DMS79 treated with DMSO at 0.1 percent for 48 hours (cell line): ENCODE data around the gene THSD7B.
"Not testable (repeated sequence)": the region's sequence is repeated elsewhere in the genome, so short reads cannot be mapped to it uniquely, and the experiment has no call there.

Experiments
- DNase-seq: peaks from one replicate; lab custom pipeline; 2025; lab: John Stamatoyannopoulos, UW

The THSD7B gene

DNA sequence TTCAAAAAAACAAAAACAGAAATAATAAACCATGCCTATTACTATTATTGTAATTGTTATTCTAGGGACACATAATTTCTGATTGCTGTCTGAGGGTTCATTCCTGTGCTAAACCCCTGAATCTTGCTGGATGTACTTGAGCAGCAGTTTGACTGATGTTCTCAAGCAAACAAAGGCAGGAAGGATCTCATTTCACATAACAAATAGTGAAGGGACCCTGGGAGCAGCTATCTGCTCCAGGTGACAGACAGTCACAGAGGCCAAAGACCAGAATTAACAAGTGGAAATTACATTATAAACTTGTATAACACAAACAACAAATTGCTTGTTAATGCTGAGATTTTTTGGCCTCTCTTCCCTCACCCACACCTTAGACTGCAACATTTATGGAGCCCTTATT is 284.2 kb downstream of the THSD7B start:
- DNase-seq: no peak

DNA sequence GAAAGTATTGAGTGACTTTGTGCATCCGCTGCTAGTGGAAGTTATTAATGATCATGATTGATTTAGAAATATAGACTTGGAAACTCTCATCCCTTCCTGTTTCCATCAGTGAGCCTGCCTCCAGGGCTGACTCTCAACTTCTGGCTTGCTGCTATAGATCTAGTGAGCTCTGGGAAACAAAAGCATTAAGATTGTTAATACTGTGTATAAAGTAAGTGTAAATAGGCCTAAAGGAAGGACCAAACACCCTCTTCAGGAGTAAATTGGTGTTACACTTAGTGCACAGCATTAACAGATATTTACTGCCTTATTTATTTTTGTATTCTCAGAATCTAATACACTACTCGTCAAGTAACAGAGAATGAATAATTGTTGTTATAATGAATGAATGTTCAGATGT is 285.6 kb downstream of the THSD7B start:
- no peak for DNase-seq

DNA sequence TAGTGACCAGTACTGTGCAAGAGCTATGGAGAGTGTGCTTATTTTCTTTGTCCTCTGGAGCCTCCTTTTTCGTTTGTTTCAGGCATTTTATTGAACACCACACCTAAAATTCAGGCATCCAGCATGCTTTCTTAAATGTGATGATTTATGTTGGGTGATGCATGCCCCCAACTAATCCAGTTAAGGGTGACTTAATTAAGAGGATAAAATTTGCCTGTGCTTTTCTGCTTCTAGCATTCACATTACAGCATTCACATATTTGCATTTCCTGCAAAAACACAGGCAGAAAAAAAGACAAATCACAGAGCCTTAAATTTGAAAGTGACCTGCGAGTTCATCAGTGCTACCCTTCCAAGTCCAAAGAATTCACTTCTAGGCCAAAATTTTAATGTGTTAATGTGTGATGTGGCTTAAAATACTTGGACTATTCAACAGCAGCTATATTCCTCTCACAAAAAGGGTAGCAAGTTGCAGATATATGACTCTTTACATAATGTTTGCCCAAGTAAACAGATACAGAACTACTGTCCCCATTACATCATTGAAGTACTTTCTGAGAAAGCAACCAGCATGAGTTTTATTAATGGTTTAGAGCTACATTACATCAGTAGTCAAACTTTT is 286.5 kb downstream of the THSD7B start:
- DNase-seq: no peak

DNA sequence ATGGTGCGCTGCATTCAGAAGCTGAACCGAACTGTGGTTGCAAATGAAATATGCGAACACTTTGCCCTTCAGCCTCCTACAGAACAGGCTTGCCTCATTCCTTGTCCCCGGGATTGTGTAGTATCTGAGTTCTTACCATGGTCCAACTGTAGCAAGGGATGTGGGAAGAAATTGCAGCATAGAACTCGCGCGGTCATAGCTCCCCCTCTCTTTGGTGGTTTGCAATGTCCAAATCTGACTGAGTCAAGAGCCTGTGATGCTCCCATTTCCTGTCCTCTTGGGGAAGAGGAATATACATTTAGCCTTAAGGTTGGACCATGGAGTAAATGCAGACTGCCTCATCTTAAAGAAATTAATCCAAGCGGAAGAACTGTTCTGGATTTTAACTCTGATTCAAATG is 291.4 kb downstream of the THSD7B start:
- DNase-seq: no peak

DNA sequence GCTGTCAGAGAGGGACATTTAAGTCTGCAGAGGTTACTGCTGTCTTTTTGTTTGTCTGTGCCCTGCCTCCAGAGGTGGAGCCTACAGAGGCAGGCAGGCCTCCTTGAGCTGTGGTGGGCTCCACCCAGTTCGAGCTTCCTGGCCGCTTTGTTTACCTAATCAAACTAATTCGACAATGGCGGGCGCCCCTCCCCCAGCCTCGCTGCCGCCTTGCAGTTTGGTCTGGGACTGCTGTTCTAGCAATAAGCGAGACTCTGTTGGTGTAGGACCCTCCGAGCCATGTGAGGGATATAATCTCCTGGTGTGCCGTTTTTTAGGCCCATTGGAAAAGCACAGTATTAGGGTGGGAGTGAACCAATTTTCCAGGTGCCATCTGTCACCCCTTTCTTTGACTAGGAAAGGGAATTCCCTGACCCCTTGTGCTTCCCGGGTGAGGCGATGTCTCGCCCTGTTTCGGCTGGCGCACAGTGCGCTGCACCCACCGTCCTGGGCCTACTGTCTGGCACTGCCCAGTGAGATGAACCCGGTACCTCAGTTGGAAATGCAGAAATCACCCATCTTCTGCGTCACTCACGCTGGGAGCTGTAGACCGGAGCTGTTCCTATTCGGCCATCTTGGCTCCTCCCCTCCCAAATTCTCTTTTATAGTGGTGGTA is 310.9 kb downstream of the THSD7B start:
- DNase-seq: not testable (repeated sequence)

DNA sequence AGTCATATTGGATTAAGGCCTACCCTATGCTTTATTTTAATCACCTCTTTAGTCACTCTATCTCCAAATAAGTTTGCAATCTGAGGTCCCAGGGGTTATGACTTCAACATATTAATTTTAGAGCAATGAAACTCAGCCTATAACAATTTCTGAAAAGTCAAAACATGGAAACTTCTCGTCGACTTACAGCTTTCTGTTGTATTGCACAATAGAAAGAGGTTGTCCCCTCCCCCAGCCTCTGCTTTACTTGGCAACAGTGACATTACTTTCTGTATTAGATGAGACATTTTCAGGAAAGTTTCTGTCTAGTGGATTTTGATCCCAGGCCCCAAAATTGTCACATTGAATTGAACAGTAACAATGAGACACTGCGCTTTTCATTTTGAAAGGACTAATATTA is 326.4 kb downstream of the THSD7B start:
- no peak for DNase-seq

DNA sequence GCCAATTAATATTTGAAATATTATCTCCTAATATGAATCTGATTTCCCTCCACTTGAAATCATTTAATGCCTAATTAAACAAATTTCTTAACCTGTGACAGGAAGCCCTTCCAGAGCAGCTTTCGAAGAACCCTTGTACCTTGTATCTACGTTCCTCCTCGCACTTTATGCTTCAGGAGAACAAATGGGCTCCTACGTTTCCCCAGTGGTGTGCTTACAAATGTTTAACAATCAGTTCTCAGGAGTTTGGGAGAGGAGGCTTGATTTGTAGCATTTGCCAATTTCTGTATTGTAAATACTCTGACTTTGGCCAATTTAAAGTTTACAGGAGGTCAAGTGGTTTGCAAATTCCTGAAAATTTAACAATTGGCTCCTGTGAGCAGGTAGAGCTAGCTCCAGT is 327.8 kb downstream of the THSD7B start:
- DNase-seq: no peak

DNA sequence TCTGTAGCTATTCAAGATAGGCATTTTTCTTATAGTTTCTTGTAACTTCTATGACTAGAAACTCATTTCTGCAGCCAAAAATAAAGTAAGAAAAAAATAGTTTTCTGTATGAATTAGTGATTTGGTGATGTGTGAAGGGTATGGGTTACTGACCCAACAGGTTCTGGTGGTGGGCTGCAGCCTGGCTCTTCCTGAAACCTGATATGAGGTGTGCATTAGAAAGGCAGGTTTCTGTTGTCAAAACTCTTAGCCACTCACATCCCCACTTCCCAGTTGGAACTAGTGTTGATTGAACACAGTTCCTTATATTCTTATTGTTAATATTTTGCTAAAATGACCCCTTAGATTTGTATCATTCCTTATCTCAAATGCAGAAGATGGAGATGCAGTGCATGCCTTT is 330.8 kb downstream of the THSD7B start:
- DNase-seq: no peak

DNA sequence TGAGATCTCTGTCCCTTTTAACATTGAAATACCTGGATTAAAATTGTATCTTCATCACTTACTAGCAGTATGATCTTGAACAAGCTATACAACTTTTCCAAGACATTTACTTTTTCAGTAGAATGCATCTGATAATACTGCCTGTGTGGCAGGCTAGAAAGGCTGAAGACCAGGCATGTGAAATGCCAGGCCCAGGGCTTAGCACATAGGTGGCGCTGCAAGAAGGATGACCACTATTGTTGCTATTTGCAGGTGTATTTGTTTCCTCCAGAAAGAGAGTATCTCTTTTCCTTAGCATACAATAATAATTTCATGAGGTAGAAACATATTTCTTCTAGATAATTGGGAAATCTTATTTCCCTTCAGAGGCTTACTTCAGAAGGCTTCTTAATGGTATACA is 331.3 kb downstream of the THSD7B start:
- DNase-seq: no peak

DNA sequence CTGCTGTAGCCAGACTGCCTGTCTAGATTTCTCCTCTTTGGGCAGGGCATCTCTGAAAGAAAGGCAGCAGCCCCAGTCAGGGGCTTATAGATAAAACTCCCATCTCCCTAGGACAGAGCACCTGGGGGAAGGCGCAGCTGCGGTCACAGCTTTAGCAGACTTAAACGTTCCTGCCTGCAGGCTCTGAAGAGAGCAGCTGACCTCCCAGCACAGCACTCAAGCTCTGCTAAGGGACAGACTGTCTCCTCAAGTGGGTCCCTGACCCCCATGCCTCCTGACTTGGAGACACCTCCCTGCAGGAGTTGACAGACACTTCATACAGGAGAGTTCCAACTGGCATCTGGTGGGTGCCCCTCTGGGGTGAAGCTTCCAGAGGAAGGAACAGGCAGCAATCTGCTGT is 336.5 kb downstream of the THSD7B start:
- DNase-seq: not testable (repeated sequence)

DNA sequence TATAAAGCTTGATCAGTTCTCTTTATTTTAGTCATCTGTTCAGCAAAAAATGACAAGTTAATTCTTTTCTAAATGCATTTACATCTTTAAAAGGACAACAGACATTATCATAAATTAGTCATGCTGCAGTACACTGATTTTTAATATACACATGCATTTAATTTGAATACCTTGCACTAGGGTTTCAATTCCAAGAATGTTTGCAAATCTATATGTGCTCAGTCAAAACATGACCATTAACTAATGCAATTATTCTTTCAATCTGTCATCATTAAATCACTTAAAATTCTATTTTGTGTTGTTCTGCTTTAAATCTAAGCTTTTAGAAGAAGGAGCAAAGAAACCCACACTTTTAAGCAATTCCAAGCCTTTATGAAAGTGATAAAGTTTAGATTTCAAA is 342.6 kb downstream of the THSD7B start:
- no peak for DNase-seq

DNA sequence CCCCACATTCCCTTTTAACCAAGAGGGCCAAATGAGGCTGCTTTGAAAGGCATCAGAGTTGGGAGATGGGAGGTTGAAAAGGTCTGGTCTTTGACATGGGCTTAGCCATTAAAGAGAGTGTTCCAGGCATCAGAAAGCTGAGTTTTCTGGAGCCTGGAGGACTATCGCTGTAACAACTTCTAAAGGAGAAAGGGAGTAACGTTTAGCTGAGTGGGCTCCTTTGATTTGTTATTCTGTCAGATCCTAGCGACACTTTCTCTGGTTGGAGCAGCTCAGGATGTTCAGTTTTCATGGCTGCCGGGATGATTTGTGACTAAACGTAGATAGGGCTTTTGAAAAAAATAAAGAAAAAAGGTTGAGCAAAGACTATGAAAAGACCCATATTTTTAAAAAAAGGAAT is 346.6 kb downstream of the THSD7B start:
- DNase-seq: no peak

DNA sequence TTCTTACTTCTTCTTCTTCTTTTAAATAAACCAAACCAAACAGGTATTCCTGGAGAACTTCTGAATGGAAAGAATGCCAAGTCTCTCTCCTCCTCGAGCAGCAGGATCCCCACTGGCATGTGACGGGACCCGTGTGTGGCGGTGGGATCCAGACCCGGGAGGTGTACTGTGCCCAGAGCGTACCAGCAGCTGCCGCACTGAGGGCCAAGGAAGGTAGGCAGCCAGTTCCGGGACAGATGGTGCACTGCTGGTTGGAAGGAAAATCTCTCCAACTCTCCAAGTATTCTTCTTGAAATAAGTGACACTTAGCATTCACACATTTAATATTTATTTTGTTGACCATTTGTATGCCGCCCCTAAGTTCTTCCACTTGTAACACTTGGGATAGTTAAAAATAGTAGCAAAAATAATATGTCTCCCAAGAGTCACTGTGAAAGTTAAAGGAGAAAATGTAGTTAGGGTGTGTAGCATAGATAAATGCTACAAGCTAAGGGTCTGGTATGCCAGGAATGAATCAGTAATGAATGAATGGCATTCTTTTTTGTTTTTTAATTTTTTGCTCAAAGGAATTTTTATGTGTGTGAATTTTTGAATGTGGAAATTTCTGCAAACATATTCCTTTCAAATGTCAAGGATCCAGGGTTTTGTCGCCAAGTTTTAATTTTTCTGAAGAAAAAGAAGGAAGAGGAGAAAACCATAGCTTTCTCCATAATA is 349.9 kb downstream of the THSD7B start:
- no peak for DNase-seq

DNA sequence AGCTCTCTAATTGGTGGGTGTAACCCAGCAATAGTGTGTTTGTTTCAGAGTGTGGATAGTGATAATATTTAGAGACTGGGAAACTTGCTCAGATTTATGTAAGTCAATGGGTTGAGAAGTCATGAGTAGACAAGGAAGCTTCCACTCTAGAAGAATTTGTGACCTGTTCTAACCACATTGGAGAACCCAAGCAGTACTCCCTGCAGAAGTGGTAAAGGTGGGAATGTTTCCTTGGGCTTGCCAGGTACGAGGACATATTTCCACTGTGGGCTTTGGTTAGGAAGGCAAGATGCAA is 350.4 kb downstream of the THSD7B start:
- no peak for DNase-seq

DNA sequence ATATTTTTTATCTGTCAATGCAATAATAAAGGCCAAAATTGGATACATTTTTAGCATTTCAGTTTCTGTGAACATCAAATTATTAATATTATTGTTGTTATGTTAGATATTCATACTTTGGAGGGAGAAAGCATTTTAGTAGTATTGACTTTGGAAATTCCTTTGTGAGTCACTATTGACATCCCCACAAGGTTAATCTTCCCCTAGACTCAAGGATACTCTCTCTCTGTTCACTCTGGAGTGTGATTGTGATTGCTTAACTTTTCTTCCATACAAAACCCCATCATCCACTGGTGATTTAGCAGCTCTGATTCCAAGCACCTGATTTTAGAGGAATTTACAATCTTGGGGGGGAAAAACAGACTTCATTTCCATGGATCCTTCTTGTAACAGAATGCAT is 352.0 kb downstream of the THSD7B start:
- no peak for DNase-seq

DNA sequence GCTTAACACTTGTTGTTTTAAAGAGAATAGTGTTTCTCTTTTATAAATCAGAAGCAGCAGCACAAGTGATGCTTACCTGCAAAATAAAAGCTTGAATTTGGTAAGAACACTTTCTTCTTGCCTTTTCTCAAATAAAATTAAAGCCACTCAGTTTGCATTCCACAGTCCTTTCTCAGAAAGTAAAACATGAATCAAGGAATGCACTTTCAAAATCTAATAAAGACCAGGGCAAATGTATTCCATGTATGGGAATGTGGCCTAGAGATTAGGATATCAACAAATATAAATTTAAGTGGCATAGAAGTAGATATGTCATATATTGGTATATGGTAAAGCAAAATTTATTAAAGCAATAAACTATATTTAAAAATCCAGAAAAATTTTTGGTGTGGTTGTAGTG is 352.8 kb downstream of the THSD7B start:
- DNase-seq: no peak

DNA sequence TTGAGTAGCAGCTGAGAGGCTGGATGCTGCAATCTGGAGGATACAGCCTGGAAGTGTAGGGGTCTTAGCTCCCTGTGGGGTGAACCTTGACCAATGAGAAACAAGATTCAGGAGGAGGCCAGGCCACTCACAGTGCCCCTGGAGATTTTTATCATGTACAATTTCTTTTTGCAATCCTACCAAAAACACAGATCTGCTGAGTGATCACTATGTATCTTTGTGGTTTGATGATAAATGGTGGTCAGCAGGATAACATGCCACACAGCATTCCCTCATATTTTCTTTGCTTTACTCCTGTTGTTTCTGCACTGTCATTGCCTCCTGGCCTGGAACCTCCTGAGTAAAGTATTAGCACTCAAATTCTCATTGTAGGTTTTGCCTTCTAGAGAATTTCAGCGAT is 357.9 kb downstream of the THSD7B start:
- DNase-seq: no peak

DNA sequence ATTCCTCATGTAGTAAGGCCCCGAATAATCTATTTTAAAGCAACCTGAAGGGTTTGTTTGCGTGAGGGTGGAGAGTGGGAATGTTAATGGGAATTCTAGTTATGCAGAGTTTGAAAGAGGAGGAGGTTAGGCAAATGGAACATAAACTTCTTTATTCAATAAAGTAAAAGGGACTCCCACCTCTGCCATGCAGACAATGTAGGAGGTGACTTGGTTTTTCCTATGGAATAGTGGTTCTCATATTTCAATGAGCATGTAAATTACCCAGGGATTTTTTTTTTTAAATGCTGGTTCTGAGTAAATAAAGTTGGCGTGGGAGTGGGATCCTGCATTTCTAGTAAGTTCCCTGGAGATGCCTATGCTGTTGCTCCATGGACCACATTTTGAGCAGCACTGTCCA is 367.9 kb downstream of the THSD7B start:
- DNase-seq: no peak

DNA sequence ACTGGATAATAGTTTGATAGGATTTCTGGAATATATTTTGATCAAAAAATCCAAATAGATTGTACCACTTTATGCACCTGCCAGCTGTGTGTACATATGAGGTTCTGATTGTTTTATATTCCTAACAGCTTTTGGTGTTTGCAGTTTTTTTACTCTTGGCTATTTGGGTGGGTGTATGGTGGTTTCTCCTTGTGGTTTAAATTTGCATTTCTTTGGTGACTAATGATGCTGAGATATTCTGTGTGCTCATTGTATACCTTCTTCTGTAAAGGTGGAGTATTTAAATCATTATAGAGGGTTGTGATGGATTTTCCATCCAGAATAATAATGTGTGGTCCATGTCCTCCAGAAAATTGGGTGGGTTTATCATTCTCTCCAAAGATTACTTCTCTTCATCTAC is 372.9 kb downstream of the THSD7B start:
- DNase-seq: no peak

DNA sequence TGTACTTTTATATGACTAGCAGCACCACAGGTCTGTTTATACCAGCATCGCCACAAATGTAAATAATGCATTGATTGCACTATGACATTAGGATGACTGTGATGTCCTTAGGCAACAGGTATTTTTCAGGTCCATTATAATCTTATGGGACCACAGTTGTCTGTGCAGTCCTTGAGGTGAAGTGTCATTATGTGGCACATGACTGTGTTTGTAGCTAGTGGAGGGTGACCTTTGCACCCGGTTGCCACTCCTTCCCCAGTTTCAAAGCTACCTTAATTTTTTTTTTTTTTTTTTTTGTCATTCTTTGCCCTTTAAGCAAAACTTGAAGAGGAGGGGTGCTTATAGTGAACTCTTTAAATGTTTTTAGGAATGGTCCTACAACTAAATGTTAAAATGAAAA is 386.4 kb downstream of the THSD7B start:
- no peak for DNase-seq

DNA sequence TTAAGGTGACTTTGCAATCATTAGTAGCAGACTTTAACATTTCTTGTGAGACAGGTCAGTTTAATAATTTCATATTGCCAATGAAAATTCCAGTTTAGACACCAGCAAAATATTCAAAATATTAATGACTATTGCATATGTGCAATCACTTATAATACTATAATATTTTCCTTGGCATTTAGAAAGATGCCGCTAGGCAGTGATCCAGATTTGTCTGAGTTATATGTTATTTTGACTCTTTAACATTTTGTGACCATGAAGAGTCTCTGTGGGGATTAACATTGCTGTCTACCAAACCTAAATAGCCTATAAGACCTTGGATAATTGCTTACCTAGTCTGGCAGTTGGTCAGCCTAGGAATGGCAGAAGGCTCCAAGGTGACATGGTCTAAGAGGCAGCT is 389.6 kb downstream of the THSD7B start:
- DNase-seq: no peak

DNA sequence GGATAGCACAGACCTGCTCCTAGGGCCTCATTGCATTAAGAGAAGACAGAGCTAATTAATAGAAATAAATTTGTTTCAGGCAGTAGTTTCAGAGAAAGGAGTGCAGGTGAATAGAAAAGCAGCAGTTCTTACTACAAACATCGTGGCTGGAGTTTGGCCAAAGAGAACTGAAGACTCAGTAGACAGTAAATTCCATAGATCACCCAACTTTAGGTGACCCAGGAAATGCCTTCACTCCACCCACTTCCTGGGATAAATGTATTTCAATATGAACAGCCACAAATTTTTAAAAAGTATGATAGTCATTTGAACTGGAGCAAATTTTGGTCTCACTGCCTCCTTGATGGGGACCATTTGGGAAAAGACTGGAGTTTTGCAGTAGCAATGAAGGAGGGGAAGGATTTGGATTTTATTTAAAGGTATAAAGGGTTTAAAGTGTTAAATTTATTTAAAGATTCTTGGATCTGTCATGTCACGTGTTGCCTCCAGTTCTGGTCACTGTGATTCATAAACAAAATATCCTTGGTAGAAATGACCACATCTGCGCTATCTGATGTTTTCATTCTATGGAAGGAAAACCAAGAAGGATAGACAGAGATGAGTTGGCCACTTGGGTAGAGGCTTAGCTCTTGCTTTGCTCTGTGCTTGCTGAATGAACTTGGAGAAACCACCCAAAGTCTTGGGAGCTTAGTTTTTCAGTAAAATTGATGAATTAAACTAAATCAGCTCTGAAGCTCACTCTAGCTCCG is 390.2 kb downstream of the THSD7B start:
- no peak for DNase-seq

DNA sequence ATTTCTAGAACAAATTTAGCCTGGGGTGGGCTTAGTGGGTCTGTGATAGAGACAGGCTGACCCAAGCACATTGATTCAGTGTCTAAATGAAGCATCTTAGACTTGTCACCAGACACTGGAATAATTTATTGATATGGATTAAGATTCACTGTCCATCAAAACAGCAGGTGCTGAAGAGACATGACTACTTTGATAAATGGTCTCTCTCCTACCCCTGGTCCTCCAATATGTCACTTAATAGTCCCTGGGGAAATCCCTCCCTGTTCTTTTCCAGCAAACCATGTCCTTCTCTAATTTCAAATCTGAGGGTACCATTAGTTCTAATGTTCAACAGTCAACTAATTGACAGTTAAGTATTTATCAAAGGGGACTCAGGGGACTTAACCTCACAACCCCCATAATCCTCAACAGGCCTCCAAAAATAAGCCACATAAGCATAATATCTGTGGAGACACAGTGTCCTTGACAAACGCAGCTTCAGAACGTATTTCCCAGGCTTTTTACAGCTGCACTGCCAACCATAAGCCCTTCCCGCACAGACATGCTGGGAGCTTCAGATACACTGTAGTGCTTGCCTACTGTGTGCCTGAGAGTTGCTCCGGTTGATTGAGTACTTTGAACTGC is 391.0 kb downstream of the THSD7B start:
- DNase-seq: peak; percentile 52
